ENCODE measurements around the gene TRIP13.

TRIP13 gene

GRCh38 chr5:854966-855743, 37.5 kb upstream of the TRIP13 start:
- no peak for DNase-seq

- no peak for DNase-seq
These were observed 36.7 kb upstream of the TRIP13 start for GRCh38 chr5:855771-856530.

DNA sequence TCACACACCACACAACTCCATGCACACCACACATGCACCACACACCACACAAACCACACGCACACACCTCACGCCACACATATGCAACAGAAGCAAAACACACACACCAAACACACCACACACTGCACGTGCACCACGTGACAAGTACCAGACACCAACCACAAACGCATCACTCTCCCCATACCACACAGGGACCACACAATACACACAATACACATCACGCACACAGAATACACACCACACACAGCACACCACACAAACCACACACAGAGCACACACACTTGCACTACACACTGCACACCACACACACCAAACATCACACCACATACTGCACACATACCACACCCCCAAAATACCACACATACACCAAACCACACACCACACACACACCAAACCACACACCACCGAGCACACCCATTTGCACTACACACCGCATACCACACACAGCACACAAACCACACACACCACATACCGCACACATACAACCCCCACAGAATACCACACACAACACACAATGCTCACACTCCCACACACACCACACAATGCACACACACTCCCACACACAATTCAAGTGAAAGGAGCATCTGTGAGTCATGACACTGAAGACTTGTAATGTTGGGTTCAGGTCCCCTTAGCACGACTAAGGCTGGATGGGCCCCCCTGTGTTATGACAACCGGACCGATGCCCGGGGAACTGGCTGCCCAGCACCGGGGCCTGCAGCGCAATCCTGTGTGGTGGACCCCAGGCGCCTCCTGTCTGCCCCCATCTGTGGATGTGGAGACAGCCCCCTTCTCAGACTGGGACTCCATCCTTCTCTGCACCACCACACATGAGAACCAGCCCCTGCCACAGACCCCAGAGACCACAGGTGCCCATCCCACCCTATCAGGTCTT, 35.9 kb upstream of the TRIP13 start:
- DNase-seq, result no peak

GRCh38 chr5:858726-859125, 34.0 kb upstream of the TRIP13 start:
- no peak for DNase-seq

GRCh38 chr5:859391-859790, 33.3 kb upstream of the TRIP13 start:
- no peak for DNase-seq

- no peak for DNase-seq
These were observed 32.8 kb upstream of the TRIP13 start for GRCh38 chr5:859798-860296.

GRCh38 chr5:860506-861150, 32.1 kb upstream of the TRIP13 start:
- no peak for DNase-seq

- no peak for DNase-seq
These were observed 31.0 kb upstream of the TRIP13 start for GRCh38 chr5:861442-862366.

DNA sequence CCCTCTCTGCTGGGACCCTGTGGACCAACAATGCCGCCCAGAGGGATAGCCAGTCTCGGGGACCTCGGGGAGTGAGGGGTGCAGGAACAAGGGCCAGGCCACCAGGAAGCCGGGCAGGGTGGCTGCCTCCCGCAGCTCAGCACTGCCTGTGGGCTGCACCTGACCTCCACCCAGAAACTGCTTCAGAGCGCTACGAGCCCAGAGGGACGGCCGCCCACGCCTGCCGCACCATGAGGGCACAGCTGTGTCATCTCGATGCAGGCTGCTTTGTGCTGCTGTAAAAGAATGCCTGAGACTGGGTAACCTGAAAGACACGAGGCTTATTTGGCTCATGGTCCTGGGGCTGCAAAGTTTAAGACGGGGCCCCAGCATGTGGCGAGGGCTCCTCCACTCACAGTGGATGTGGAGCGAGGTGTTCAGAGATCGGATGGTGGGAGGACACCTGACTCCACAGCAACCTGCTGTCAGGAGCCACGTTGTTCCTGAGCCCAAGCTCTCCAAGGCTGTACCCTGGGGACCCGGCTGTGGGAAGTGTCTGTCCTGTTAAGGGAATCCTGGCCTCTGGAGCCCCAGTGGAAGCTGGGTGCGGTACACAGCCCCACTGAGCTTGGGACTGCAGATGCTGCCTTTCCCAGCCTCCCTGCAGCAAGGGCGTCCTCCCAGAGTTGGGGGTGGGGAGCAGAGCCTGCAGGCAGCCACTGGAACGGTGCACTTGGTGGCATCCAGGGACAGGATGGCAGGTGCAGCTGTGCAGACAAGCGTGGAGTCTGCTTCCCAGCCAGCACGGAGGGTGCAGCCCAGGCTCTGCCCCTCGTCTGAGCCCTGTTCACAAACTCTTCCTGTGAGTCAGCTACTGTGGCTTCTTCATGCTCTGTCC, 30.1 kb upstream of the TRIP13 start:
- DNase-seq, result no peak

DNA sequence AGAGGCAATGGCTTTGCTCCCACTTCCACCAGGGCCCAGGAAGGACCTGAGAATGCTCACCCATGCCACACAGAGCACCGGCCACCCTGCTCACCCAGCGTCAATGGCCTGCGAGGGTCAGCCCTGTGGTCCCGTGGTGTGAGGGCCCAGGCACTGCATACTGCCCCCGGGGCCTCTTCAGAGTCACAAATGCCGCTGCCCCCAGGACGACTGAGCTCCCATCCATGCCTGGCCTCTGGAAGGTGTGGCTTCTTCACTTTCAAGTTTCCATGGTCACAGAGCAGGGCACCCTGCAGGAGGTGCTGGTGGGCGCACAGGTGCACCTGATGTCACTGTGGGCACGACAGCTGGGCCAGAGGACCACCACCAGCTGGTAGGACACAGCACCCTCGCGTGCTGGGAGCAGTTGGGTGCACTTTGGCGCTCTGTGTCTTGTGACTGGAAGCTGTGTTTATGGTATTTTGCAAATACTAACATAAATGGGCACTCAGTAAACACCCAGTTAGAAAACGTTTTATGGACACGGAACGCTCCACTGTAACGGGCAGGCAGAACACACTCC, 29.4 kb upstream of the TRIP13 start:
- DNase-seq, result no peak

GRCh38 chr5:864492-865167, 28.1 kb upstream of the TRIP13 start:
- no peak for DNase-seq

DNA sequence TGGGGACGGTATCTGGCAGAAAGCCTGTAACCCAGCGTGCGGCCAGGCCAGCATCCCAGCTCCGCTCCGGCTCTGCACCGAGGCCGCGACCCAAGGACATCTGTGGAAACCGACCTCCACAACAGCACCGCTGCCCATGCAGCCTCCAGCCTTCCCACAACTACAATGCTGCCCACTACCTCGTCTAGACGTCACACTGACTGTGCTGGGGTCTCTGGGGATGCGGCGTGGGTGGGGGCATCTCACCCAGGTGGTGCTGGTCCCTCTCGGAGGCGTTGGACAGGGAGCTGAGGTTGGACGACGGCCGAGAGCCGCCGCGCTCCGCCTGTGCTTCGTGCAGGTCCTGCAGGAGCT, 27.5 kb upstream of the TRIP13 start:
- no peak for DNase-seq

GRCh38 chr5:865771-866170, 26.9 kb upstream of the TRIP13 start:
- DNase-seq, result no peak

- DNase-seq, result no peak
These were observed 25.3 kb upstream of the TRIP13 start for GRCh38 chr5:867300-867870.

- DNase-seq, result no peak
These were observed 24.1 kb upstream of the TRIP13 start for GRCh38 chr5:868428-869135.

DNA sequence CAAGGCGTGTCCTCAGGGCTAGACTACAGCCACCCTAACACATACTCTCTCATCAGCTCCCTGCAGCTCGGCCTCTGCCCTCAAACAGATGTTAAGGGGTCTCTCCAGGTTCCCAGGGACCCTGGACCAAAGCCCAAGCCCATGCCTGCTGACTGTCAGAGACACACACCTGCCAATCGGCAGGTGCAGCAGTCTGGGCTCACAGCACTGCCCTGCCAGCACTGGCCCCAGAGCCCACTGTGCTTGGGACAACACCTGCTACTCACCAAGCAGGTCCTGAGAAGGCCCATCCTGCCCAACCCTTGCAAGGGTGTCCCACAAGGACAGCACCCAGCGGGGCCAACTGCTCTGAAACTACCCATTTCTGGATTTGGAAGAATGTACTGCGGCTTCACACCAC, 21.7 kb upstream of the TRIP13 start:
- no peak for DNase-seq

GRCh38 chr5:871596-872298, 20.9 kb upstream of the TRIP13 start:
- no peak for DNase-seq

- no peak for DNase-seq
These were observed 20.4 kb upstream of the TRIP13 start for GRCh38 chr5:872301-872700.
